ENCODE data around the gene GSTA1.

DNA sequence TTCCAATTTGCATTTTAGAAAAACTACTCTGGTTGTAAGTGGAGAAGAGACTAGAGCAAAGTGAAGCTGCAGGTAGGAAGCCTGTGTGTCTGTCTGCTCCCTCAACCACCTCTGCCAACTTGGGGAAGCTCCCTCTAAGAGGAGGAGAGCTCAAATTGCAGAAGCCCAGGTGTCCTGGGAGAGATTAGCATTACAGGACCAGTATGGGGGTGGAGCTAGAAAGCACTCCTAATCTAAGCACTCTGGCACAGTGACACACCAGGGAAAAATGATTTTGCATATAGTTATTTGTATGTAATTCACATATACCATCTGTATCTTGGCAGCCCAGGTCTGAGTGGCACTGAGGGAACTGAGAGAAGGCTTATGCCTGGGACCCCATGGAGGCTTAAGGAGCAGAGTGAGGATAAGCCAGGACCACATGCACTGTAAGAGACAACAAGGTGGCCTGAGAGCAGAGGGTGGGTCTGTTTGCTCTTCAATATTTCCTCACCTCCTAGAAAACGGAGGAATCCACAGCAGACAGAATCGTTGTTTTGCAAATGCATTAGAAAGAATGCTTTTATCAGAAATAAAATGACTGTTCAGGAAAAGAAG is 54.0 kb downstream of the GSTA1 start:
- TF ChIP-seq, protein P1, sequence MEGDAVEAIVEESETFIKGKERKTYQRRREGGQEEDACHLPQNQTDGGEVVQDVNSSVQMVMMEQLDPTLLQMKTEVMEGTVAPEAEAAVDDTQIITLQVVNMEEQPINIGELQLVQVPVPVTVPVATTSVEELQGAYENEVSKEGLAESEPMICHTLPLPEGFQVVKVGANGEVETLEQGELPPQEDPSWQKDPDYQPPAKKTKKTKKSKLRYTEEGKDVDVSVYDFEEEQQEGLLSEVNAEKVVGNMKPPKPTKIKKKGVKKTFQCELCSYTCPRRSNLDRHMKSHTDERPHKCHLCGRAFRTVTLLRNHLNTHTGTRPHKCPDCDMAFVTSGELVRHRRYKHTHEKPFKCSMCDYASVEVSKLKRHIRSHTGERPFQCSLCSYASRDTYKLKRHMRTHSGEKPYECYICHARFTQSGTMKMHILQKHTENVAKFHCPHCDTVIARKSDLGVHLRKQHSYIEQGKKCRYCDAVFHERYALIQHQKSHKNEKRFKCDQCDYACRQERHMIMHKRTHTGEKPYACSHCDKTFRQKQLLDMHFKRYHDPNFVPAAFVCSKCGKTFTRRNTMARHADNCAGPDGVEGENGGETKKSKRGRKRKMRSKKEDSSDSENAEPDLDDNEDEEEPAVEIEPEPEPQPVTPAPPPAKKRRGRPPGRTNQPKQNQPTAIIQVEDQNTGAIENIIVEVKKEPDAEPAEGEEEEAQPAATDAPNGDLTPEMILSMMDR (IDR thresholded peaks at IDR 0.05), result no peak
- TF ChIP-seq EP300 (IDR thresholded peaks at IDR 0.05), result no peak
